Stimulated activated naive CD8-positive, alpha-beta T cell treated with anti-CD3 and anti-CD28 coated beads, Interleukin-15, Interleukin-2, amounts not matched to agents 100 ng/mL and 50 ng/mL, for 24 hours (primary cell): ENCODE data around the gene SUGP2.

ENCODE experiments used
- H3K27ac Mint-ChIP-seq: one replicate; pipeline ENCODE4 v1.8.0; 2021; ENCODE audit warnings: mild to moderate bottlenecking, mixed read lengths
- H3K27me3 Mint-ChIP-seq: one replicate; pipeline ENCODE4 v1.8.0; 2021; ENCODE audit warnings: mixed read lengths
- H3K36me3 Mint-ChIP-seq: one replicate; pipeline ENCODE4 v1.8.0; 2021; ENCODE audit warnings: low read depth, mixed read lengths
- H3K4me1 Mint-ChIP-seq: one replicate; pipeline ENCODE4 v1.8.0; 2021; ENCODE audit warnings: low read depth, mixed read lengths
- H3K4me3 Mint-ChIP-seq: one replicate; pipeline ENCODE4 v1.8.0; 2021; ENCODE audit warnings: mild to moderate bottlenecking, mixed read lengths
- H3K9me3 Mint-ChIP-seq: one replicate; pipeline ENCODE4 v1.8.0; 2021; ENCODE audit warnings: mixed read lengths

SUGP2 gene

DNA sequence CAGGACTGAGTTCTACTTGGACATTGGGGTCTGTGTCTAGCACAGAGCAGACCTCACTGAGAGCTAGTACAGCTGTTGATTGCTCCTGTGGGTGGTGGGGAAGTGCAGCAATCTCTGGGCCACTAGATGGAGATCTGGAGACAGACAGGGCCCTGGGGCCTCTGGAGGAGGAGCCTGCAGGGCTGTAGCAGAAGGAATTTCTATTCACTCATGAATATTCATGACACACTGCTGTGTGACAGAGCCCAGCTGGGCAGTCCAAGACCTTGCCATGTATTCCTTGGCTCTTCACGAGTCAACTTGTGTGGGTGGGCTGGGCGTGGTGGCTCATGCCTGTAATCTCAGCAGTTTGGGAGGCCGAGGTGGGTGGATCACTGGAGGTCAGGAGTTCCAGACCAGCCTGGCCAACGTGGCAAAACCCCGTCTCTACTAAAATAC is 37.5 kb downstream of the SUGP2 start:
- H3K4me1 Mint-ChIP-seq = peaks cover 8% of the 10 kb centered on the region
- peaks cover 52% of the 10 kb centered on the region for H3K36me3 Mint-ChIP-seq
- H3K27me3 Mint-ChIP-seq = no peaks in the 10 kb centered on the region
- no peaks in the 10 kb centered on the region for H3K9me3 Mint-ChIP-seq
- H3K4me3 Mint-ChIP-seq = no peak overlapping the region
- no peak overlapping the region for H3K27ac Mint-ChIP-seq

DNA sequence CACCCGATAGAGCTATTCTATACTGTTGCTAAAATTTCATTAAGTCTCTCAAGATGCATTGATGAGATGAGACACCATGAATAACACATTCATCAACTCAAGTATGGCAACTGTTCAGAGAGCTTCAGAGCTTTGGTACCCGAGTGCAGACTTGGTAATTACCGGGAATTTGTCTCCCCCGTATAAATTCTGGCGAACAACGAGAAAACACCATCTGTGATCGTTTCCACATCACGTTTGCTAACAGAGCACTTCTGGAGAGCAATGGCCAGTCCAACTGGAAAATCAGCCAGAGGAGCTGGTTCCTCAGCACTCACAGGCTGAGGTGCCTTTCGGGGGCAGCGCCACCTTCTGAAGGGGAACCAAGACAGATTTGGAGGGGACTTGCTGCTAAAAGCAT is 40.2 kb downstream of the SUGP2 start:
- H3K36me3 Mint-ChIP-seq = peaks cover 34% of the 10 kb centered on the region

DNA sequence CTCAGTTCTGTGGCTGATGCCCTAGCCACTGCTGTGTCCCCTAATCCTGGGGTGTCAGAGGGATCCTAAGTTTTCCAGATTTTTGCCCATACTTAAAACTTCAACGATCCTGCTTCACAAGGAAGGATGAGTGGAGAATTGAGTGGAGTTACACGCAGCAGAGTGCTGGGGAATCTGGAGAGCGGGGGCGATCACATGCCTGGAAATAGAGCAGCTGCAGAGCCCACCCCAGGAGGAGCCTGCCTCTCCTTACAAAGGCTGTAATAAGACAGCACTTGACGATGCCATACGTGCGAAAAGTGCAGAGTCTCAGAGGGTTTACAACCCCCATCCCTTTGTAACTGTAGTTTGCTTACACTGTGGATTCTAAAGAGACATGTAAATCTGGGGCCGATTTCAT is 40.6 kb downstream of the SUGP2 start:
- no peak overlapping the region for H3K4me3 Mint-ChIP-seq
- peaks cover 30% of the 10 kb centered on the region for H3K36me3 Mint-ChIP-seq
- H3K27me3 Mint-ChIP-seq = no peaks in the 10 kb centered on the region
- H3K9me3 Mint-ChIP-seq = no peaks in the 10 kb centered on the region
- H3K4me1 Mint-ChIP-seq = no peaks in the 10 kb centered on the region
- no peak overlapping the region for H3K27ac Mint-ChIP-seq

More for the DNA sequence above, 40.2 kb downstream of the SUGP2 start:
- Mint-ChIP-seq H3K9me3 (no peaks in the 10 kb centered on the region), H3K4me3 (no peak overlapping the region), H3K4me1 (no peaks in the 10 kb centered on the region), H3K27ac (no peak overlapping the region), H3K27me3 (no peaks in the 10 kb centered on the region)

DNA sequence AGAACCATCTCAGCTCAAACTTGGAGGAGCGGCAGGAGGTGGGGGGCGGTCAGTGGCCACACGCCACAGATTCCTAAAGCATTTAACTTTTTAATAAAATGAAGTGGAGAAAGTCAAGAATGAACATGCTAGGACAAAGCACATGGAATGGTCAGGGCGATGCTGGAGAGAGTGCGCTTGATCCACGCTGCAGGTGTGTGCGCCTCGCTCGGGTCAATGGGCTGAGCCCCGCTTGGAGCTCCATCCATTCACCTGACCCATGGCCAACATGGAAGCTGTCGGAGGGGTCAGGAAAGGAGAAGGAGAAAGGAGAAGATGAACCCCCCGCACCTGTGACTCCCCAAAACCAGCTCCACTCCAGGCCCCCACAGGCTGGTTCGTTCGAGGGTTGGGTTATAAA is 41.8 kb downstream of the SUGP2 start:
- Mint-ChIP-seq H3K27me3 (no peaks in the 10 kb centered on the region), H3K4me1 (no peaks in the 10 kb centered on the region), H3K36me3 (peaks cover 29% of the 10 kb centered on the region), H3K9me3 (no peaks in the 10 kb centered on the region), H3K27ac (no peak overlapping the region), H3K4me3 (no peak overlapping the region)

DNA sequence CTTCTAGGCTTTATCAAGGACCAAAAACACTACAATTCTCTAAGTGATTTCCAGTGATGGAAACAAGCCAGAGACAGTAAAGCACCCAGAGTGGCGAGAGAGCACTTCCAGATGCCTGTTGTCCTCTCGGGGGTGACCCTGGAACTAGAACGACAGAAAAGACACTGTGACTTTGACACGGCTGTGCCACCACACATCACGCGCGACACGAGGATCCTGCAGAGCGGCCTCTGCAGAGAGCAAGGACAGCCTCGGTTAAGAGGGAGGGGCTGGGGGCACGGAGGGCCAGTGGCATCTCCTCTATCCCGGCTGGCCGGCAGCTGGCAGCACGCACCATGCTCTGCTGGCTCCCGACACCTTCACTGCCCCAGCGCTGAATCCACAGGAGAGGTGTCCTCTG is 42.3 kb downstream of the SUGP2 start:
- Mint-ChIP-seq H3K4me1 (no peaks in the 10 kb centered on the region), H3K9me3 (no peaks in the 10 kb centered on the region), H3K27ac (no peak overlapping the region), H3K36me3 (peaks cover 29% of the 10 kb centered on the region), H3K4me3 (no peak overlapping the region), H3K27me3 (no peaks in the 10 kb centered on the region)

DNA sequence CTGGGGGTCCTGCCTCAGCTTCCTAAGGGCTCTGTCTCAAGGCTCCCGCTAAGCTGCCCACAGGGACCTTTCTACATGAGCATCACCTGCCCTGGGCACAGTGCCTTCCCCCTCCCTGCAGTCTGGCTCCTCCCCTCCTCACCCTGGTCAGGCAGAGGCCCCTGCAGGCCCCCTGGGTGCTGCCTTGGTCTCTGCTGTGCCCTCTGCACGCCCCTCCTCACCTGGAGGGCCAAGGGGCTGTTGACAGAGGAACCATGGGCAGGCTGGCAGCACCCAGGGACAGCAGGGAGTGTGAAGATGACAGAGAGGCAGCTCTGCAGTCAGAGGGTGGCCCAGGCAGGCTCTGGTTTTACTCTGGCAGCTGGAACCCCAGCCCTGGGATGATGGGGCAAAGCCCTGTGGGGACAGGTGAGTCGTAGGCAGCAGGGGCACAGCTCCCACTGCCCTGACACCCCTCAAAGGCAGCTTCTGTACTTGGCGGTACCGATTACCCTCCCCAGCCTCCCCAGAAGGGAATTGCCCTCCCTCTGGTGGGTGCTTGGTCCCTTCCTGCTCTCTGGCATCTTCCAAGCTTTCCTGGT is 43.1 kb downstream of the SUGP2 start:
- H3K27me3 Mint-ChIP-seq = no peaks in the 10 kb centered on the region
- H3K4me1 Mint-ChIP-seq = no peaks in the 10 kb centered on the region
- no peaks in the 10 kb centered on the region for H3K9me3 Mint-ChIP-seq
- H3K36me3 Mint-ChIP-seq = peaks cover 29% of the 10 kb centered on the region
- no peak overlapping the region for H3K27ac Mint-ChIP-seq
- no peak overlapping the region for H3K4me3 Mint-ChIP-seq

DNA sequence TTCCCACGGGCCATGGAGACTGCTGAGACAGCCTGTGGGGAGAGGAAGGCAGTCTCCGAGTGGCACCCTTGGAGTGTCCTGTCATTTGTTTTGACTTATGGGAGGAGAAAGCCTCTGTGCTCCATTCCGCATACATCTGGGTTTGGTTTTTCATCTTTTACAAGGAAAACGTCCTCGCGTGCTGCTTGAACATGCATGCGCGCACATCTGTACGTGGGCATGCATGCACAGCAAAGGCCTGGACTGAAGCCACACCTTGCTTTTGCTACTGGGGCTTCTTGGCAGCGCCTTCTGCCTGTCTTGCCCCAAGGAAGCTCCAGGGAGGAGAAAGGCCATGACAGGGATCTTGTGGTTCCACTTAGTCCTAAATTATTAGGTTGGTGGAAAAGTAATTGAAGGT is 44.0 kb downstream of the SUGP2 start:
- Mint-ChIP-seq H3K27ac (no peak overlapping the region), H3K9me3 (no peaks in the 10 kb centered on the region), H3K4me1 (no peaks in the 10 kb centered on the region)

DNA sequence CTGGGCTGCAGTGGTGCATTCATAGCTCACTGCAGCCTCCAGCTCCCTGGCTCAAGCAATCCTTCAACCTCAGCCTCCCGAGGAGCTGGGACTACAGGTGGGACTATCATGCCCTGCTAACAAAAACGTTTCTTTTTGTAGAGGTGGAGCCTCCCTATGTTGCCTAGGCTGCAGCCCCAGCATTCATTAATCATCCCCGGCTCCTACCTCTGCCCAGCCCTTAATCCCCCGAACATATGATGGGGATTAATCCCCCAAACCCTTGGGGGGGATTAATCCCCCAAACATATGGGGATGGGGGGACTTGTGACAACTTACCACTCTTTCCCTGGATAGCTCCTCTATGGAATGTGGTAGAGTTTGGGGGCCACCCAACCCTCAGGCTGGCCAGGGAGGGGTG is 45.9 kb downstream of the SUGP2 start:
- H3K36me3 Mint-ChIP-seq = peaks cover 7% of the 10 kb centered on the region
- H3K4me1 Mint-ChIP-seq = no peaks in the 10 kb centered on the region
- no peak overlapping the region for H3K27ac Mint-ChIP-seq
- H3K9me3 Mint-ChIP-seq = no peaks in the 10 kb centered on the region
- H3K27me3 Mint-ChIP-seq = peaks cover 5% of the 10 kb centered on the region
- H3K4me3 Mint-ChIP-seq = no peak overlapping the region

More for the DNA sequence above, 44.0 kb downstream of the SUGP2 start:
- Mint-ChIP-seq H3K4me3 (no peak overlapping the region), H3K27me3 (peaks cover 5% of the 10 kb centered on the region), H3K36me3 (peaks cover 24% of the 10 kb centered on the region)

DNA sequence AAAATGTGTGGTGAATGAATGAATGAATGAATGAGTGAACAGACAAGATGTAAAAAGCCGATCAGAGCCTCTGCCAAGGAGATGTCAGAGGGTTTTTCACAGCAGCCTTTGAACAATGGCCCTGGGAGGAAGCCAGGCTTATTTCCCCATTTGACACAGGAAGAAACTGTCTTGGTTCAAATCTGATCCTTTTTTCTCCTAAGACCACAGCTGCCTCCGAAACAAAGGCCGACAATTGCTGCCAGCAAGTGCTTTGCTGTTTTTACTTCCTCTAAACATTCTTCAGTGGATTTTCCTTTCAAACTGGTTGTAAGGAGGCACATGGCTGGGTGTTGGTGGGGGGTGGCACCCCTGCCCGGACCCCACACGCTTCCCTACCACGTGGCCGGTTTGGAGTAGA is 48.1 kb downstream of the SUGP2 start:
- Mint-ChIP-seq H3K27ac (no peak overlapping the region), H3K9me3 (no peaks in the 10 kb centered on the region), H3K27me3 (peaks cover 5% of the 10 kb centered on the region), H3K4me3 (no peak overlapping the region), H3K4me1 (no peaks in the 10 kb centered on the region), H3K36me3 (no peaks in the 10 kb centered on the region)

DNA sequence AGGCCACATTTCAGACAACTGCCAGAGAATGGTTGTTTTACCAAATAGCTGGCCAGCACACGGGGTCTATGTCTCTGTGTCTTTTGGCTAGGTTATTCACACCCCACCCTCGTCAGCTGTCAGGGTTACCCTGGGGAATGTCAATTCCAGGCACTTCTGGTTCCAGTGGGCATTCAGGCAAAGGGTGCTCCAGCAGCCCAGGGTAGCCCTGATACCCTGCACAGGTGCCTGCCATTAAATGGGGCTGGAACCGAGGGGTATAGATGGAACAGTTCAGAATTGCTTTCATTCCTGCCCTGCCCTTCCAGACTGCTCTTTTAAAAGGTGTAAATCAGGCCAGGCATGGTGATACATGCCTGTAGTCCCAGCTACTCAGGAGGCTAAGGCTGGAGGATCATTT is 49.1 kb downstream of the SUGP2 start:
- Mint-ChIP-seq H3K27ac (no peak overlapping the region), H3K27me3 (peaks cover 5% of the 10 kb centered on the region), H3K36me3 (no peaks in the 10 kb centered on the region), H3K4me1 (no peaks in the 10 kb centered on the region), H3K4me3 (no peak overlapping the region), H3K9me3 (no peaks in the 10 kb centered on the region)

DNA sequence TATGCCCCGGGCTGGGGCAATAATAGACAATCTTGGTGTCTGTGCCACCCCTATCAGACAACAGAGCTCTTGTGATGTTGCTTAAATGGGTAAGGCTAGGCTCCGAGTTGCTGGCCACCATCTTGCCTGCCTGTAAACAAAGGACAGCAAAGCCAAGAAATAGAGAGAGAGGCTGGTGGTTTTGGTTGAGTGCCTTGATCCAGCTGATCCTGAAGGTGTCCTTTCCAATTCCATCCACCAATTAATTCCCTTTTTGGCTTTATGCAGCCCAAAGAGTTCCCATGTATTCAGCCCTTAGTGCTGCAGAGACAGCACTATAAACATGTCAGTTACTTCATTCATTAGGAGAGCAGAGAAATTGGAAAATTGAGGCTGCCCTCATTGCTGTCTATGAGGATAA is 50.6 kb downstream of the SUGP2 start:
- Mint-ChIP-seq H3K27me3 (peaks cover 5% of the 10 kb centered on the region), H3K36me3 (no peaks in the 10 kb centered on the region), H3K27ac (no peak overlapping the region), H3K9me3 (no peaks in the 10 kb centered on the region), H3K4me1 (no peaks in the 10 kb centered on the region), H3K4me3 (no peak overlapping the region)

DNA sequence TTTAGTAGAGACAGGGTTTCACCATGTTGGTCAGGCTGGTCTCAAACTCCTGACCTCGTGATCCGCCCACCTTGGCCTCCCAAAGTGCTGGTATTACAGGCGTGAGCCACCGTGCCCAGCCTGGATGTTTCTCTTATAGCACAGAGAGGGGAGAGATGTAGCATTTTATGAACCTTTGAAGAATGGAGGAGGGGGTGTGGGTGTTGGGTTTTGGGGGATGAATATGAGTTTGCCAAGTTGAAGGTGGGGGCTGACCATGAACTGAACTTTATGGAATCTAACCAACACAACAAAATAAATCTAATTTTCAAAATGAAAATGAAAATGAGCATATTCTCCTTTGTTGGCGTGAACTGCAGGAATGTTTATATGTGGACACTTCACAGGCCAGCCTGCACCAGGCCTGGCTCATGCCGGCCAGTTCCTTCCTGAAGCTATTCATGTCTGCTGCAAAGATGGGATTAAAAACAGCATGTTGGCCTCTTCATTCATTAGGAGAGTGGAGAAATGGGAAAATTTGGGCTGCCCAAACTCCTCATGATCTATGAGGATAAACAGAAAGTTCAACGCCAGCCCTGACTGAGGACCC is 52.8 kb downstream of the SUGP2 start:
- Mint-ChIP-seq H3K9me3 (no peaks in the 10 kb centered on the region), H3K27ac (no peak overlapping the region), H3K4me1 (no peaks in the 10 kb centered on the region), H3K27me3 (peaks cover 5% of the 10 kb centered on the region), H3K36me3 (no peaks in the 10 kb centered on the region), H3K4me3 (no peak overlapping the region)

DNA sequence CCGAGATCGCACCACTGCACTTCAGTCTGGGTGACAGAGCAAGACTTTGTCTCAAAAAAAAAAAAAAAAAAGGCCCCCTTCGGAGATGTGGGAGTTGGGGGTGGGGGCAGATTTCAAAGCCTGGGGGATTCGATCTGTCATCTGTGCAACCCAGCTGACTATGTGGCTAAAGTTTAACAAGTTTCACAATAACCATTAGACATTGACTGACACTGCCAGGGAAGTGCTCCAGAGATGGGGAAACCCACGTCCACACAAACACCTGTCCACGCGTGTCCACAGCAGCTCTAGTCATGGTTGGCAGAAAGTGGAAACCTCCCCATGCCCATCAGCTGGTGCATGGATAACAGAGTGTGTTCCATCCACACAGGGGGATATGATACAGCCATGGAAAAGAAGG is 54.7 kb downstream of the SUGP2 start:
- Mint-ChIP-seq H3K9me3 (no peaks in the 10 kb centered on the region), H3K4me3 (no peak overlapping the region), H3K27ac (no peak overlapping the region), H3K4me1 (no peaks in the 10 kb centered on the region), H3K27me3 (no peaks in the 10 kb centered on the region), H3K36me3 (no peaks in the 10 kb centered on the region)

DNA sequence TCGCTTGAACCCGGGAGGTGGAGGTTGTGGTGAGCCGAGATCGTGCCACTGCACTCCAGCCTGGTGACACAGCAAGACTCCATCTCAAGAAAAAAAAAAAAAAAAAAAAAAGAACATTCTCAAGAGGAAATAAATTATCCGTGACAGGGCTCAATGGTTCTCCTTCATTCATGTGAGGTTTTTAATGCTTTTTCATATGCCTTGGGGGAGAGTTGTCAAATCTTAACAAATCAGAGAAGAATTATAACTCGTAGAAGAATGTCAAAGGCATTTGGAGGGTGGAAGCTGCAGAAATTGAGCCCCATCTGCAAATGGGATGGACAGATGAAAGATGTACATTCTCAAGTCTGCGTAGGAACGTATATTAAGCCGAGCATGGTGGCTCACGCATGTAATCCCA is 57.4 kb downstream of the SUGP2 start:
- no peak overlapping the region for H3K27ac Mint-ChIP-seq
- H3K9me3 Mint-ChIP-seq = no peaks in the 10 kb centered on the region

DNA sequence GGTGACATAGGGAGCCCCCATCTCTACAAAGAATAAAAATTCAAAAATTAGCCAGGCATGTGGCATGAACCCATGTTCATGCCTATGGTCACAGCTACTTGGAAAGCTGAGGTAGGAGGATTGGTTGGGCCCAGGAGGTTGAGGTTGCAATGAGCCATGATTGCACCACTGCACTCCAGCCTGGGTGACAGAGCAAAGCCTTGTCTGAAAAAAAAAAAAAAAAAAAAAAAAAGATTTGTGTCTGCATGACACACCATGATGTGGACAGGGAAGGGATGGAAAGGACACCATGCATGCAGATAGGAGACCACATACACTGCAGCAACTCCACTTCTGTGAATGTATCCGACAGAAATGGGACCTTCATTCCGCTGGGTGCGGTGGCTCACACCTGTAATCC is 58.3 kb downstream of the SUGP2 start:
- Mint-ChIP-seq H3K36me3 (no peaks in the 10 kb centered on the region), H3K9me3 (no peaks in the 10 kb centered on the region), H3K27ac (no peak overlapping the region), H3K4me1 (no peaks in the 10 kb centered on the region), H3K4me3 (no peak overlapping the region), H3K27me3 (peaks cover 4% of the 10 kb centered on the region)

More for the DNA sequence above, 57.4 kb downstream of the SUGP2 start:
- Mint-ChIP-seq H3K4me1 (no peaks in the 10 kb centered on the region), H3K27me3 (peaks cover 4% of the 10 kb centered on the region), H3K4me3 (no peak overlapping the region), H3K36me3 (no peaks in the 10 kb centered on the region)

DNA sequence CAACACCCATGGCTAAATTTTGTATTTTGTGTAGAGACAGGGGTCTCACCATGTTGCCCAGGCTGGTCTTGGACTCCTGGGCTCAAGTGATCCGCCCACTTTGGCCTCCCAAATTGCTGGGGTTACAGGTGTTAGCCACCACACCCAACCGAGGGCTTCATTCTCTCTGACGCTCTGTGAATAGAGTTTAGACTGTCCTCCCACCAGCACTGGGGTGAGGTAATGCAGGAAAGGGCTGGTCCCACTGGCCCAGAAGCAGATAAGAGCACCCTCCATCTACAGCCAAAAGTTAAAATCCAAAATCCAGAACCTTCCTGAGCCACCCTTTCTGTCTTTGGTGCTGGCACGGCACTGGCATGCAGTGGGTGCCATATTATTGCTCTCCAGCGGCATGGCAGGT is 60.5 kb downstream of the SUGP2 start:
- Mint-ChIP-seq H3K9me3 (no peaks in the 10 kb centered on the region), H3K27me3 (peaks cover 8% of the 10 kb centered on the region), H3K4me3 (no peak overlapping the region), H3K36me3 (no peaks in the 10 kb centered on the region), H3K4me1 (peaks cover 4% of the 10 kb centered on the region), H3K27ac (no peak overlapping the region)
